Astrocyte (in vitro differentiated cells and primary cell): ENCODE measurements around the gene HSD17B13.
A peak's percentile ranks its signal among the peaks of the same experiment; 100 is the strongest.

Experiments used
- CTCF ChIP-seq: IDR thresholded peaks from 2 replicates; pipeline ENCODE4 v1.5.1; 2011; ENCODE audit warnings: low read depth, mild to moderate bottlenecking, inconsistent platforms, low read length, moderate library complexity; ENCODE audit not compliant: insufficient read depth
- EZH2 ChIP-seq: IDR thresholded peaks from 2 replicates; pipeline ENCODE4 v1.6.1; 2012; ENCODE audit warnings: mild to moderate bottlenecking, low read length, inconsistent platforms; ENCODE audit not compliant: insufficient read depth

DNA sequence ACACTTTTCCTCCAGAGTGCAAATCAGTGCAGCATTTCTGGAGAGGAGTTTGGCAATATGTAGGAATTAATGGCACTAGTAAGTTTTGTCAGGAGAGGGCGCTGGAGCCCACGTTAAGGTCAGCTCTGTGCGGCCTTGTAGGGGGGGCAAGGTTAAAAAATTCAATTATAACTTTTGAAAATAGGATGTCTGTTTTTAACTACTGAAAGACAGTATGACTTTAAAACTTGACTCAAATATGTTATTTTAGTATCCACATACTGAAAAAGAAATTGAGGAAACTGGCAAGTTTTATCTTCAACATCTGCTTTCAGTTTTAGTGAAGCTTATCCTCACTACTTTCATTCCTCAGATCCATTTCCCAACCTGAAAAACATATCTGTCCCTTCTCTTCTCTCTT, 30.9 kb upstream of the HSD17B13 start:
- TF ChIP-seq CTCF (peak; percentile 49), EZH2 (no peak)
